ENCODE measurements around the gene ELANE.
"Not testable (repeated sequence)": the region's sequence is repeated elsewhere in the genome, so short reads cannot be mapped to it uniquely, and the experiment has no call there.

Gene ELANE

GRCh38 chr19:843180-843835 is 8.8 kb upstream of the ELANE start:
- DNase-seq = no peak

- no peak for DNase-seq
Observed at GRCh38 chr19:843836-844545, 8.1 kb upstream of the ELANE start.

- DNase-seq = no peak
Observed at GRCh38 chr19:844546-844971, 7.5 kb upstream of the ELANE start.

- no peak for DNase-seq
Observed at GRCh38 chr19:845707-846521, 6.2 kb upstream of the ELANE start.

GRCh38 chr19:848386-848921 is 3.6 kb upstream of the ELANE start:
- no peak for DNase-seq

- not testable (repeated sequence) for DNase-seq
Observed at GRCh38 chr19:849195-849594, 2.9 kb upstream of the ELANE start.

GRCh38 chr19:850221-850978 is 1.7 kb upstream of the ELANE start:
- no peak for DNase-seq

GRCh38 chr19:850979-851335 is 1.1 kb upstream of the ELANE start:
- no peak for DNase-seq

- no peak for DNase-seq
Observed at GRCh38 chr19:853014-853585, 997 bp downstream of the ELANE start.

- DNase-seq = not testable (repeated sequence)
Observed at GRCh38 chr19:853614-854220, 1.6 kb downstream of the ELANE start.

GRCh38 chr19:854549-854948 is 2.4 kb downstream of the ELANE start:
- DNase-seq = no peak

- DNase-seq = no peak
Observed at GRCh38 chr19:855142-855541, 3.0 kb downstream of the ELANE start.

GRCh38 chr19:855566-856120 is 3.5 kb downstream of the ELANE start:
- no peak for DNase-seq

GRCh38 chr19:858284-858683 is 6.2 kb downstream of the ELANE start:
- no peak for DNase-seq

GRCh38 chr19:858868-859843 is 7.1 kb downstream of the ELANE start, which contains the start of gene CFD:
CFD (plus strand) TSS chr19:859664; CDS start chr19:859690, 26 bp downstream.
- DNase-seq = no peak

- DNase-seq = no peak
Observed at GRCh38 chr19:861141-861755, 9.1 kb downstream of the ELANE start.

- peak; percentile 65 for DNase-seq
Observed at GRCh38 chr19:861756-862580, 9.9 kb downstream of the ELANE start.

- peak; percentile 72 for DNase-seq
Observed at GRCh38 chr19:862581-863314, 10.6 kb downstream of the ELANE start.

Measured in activated CD8-positive, alpha-beta memory T cell treated with anti-CD3 and anti-CD28 coated beads, Interleukin-2, amount 50 U/mL, for 4 hours (primary cell).